ENCODE measurements around the gene SAMD11. TPM values are rescaled to one million over a fixed set of nuclear protein-coding genes. Genes with fewer than 3 reads are reported as not detected.

SAMD11 gene
- total RNA-seq, 1 experiment from 2014 or later: 2.3 TPM

- ATAC-seq (no peak), DNase-seq (ENCODE audit: low spot score) (no peak)
- Mint-ChIP-seq H3K27ac (no peak overlapping the region), H3K27me3 (ENCODE audit: low read depth) (peaks cover 92% of the 10 kb centered on the region), H3K36me3 (no peaks in the 10 kb centered on the region), H3K4me3 (no peak overlapping the region), H3K9me3 (no peaks in the 10 kb centered on the region), H3K4me1 (peaks cover 7% of the 10 kb centered on the region; the same call in 1 of the 2 replicates)
- TF ChIP-seq TP53 (CRISPR knock-in tag; IDR thresholded peaks at IDR 0.05): no peak
- TF ChIP-seq E2F5 (CRISPR knock-in tag; IDR thresholded peaks at IDR 0.05): no peak
- no peak for TF ChIP-seq ZNF396 (CRISPR knock-in tag; IDR thresholded peaks at IDR 0.05; ENCODE audit: borderline replicate concordance)
- TF ChIP-seq JAZF1 (CRISPR knock-in tag; IDR thresholded peaks at IDR 0.05): no peak
- 0 out of 2 replicates have a peak, but pooled peaks have one; percentile 41 for TF ChIP-seq FOXP1 (CRISPR knock-in tag; IDR thresholded peaks at IDR 0.05; ENCODE audit: borderline replicate concordance)
- no peak for TF ChIP-seq HMGXB4 (CRISPR knock-in tag; IDR thresholded peaks at IDR 0.05)
- no peak for TF ChIP-seq CBFB (CRISPR knock-in tag; IDR thresholded peaks at IDR 0.05; ENCODE audit: low read depth)
- no peak for TF ChIP-seq SMAD3 (CRISPR knock-in tag; IDR thresholded peaks at IDR 0.05; ENCODE audit: borderline replicate concordance)
- CTCF ChIA-PET: interaction anchor here (1.1 to 2.9 kb wide), 4 partner anchors 9 to 55 kb away, joined by 3 to 20 read pairs (median 5); no protein-coding TSS in a partner anchor
- POLR2A ChIA-PET: no interaction called here
These were observed 5.3 kb downstream of the SAMD11 start for GRCh38 chr1:928825-929661.

GRCh38 chr1:929712-930632, 6.2 kb downstream of the SAMD11 start:
- no peak overlapping the region for H3K4me3 Mint-ChIP-seq
- CTCF ChIA-PET: interaction anchor here (0.7 to 2.9 kb wide), 7 partner anchors 10 to 193 kb away, joined by 3 to 20 read pairs (median 3); no protein-coding TSS in a partner anchor
- no peak overlapping the region for H3K27ac Mint-ChIP-seq

GRCh38 chr1:930633-931138, 7.0 kb downstream of the SAMD11 start:
- DNase-seq (ENCODE audit: low spot score) (no peak), ATAC-seq (no peak)
- Mint-ChIP-seq H3K9me3 (no peaks in the 10 kb centered on the region), H3K4me3 (no peak overlapping the region), H3K27me3 (ENCODE audit: low read depth) (peaks cover 90% of the 10 kb centered on the region), H3K36me3 (no peaks in the 10 kb centered on the region), H3K4me1 (peaks cover 14% of the 10 kb centered on the region), H3K27ac (no peak overlapping the region)
- CTCF ChIA-PET: interaction anchor here (0.8 to 2.9 kb wide), 5 partner anchors 8 to 25 kb away, joined by 3 to 20 read pairs (median 5); no protein-coding TSS in a partner anchor
- POLR2A ChIA-PET: no interaction called here
- TF ChIP-seq FOXK1 (CRISPR knock-in tag; IDR thresholded peaks at IDR 0.05) (no peak), HMGA2 (CRISPR knock-in tag; IDR thresholded peaks at IDR 0.05) (no peak), ATF6 (CRISPR knock-in tag; IDR thresholded peaks at IDR 0.05) (no peak), ZNF232 (CRISPR knock-in tag; IDR thresholded peaks at IDR 0.05) (no peak), TEAD1 (CRISPR knock-in tag; IDR thresholded peaks at IDR 0.05) (no peak), ATF2 (CRISPR knock-in tag; IDR thresholded peaks at IDR 0.05; ENCODE audit: borderline replicate concordance, low read depth) (no peak), ATF3 (CRISPR knock-in tag; conservative IDR thresholded peaks at IDR 0.05) (no peak), SOX15 (CRISPR knock-in tag; IDR thresholded peaks at IDR 0.05) (no peak), NFYB (CRISPR knock-in tag; conservative IDR thresholded peaks at IDR 0.05; ENCODE audit: low read depth) (no peak), USF2 (CRISPR knock-in tag; IDR thresholded peaks at IDR 0.05) (no peak), RORB (CRISPR knock-in tag; IDR thresholded peaks at IDR 0.05) (no peak), ZNF423 (CRISPR knock-in tag; IDR thresholded peaks at IDR 0.05) (no peak)

More at GRCh38 chr1:929712-930632, 6.2 kb downstream of the SAMD11 start:
- H3K27me3 Mint-ChIP-seq (ENCODE audit: low read depth): peaks cover 90% of the 10 kb centered on the region
- H3K36me3 Mint-ChIP-seq: no peaks in the 10 kb centered on the region
- no peak for TF ChIP-seq ETV6 (CRISPR knock-in tag; IDR thresholded peaks at IDR 0.05)
- ATAC-seq (no peak), DNase-seq (ENCODE audit: low spot score) (no peak)
- H3K4me1 Mint-ChIP-seq: peaks cover 9% of the 10 kb centered on the region
- POLR2A ChIA-PET: no interaction called here
- H3K9me3 Mint-ChIP-seq: no peaks in the 10 kb centered on the region
